H9 (cell line): ENCODE data around the gene LRP1B. TPM values are rescaled to one million over a fixed set of nuclear protein-coding genes. Genes with fewer than 3 reads are reported as not detected.

Experiments used
- DNase-seq: peaks from one replicate; pipeline ENCODE4 v3.0.0-alpha.2; 2017
- H2AFZ ChIP-seq: one replicate; pipeline ENCODE4 v1.6.1; 2013; ENCODE audit warnings: mild to moderate bottlenecking, low read length, control low read depth, moderate library complexity
- H2AK5ac ChIP-seq: 2 replicates; pipeline ENCODE4 v1.6.1; 2013; ENCODE audit warnings: low read length, control low read depth, mixed read lengths; ENCODE audit not compliant: insufficient read length
- H2BK120ac ChIP-seq: one replicate; pipeline ENCODE4 v1.6.1; 2013; ENCODE audit warnings: low read depth, mild to moderate bottlenecking, low read length, control low read depth, inconsistent platforms; ENCODE audit not compliant: poor library complexity, severe bottlenecking
- H2BK12ac ChIP-seq: 2 replicates; pipeline ENCODE4 v1.6.1; 2013; ENCODE audit warnings: low read length, control low read depth, mixed read lengths, low read depth; ENCODE audit not compliant: insufficient read length
- H2BK15ac ChIP-seq: 2 replicates; pipeline ENCODE4 v1.6.1; 2013; ENCODE audit warnings: low read depth, low read length, control low read depth
- H2BK20ac ChIP-seq: one replicate; pipeline ENCODE4 v1.6.1; 2013; ENCODE audit warnings: low read depth, mild to moderate bottlenecking, low read length, control low read depth, inconsistent platforms; ENCODE audit not compliant: poor library complexity, severe bottlenecking
- H2BK5ac ChIP-seq: 2 replicates; pipeline ENCODE4 v1.6.1; 2013; ENCODE audit warnings: low read length, control low read depth, mixed read lengths; ENCODE audit not compliant: insufficient read length
- H3K14ac ChIP-seq: 2 replicates; pipeline ENCODE4 v1.6.1; 2013; ENCODE audit warnings: low read length, control low read depth; ENCODE audit not compliant: insufficient read depth
- H3K18ac ChIP-seq: 2 replicates; pipeline ENCODE4 v1.6.1; 2013; ENCODE audit warnings: low read depth, mild to moderate bottlenecking, mixed read lengths, low read length, control low read depth; ENCODE audit not compliant: insufficient read length
- H3K23ac ChIP-seq: 2 replicates; pipeline ENCODE4 v1.6.1; 2013; ENCODE audit warnings: low read length, control low read depth, mixed read lengths, low read depth; ENCODE audit not compliant: insufficient read length
- H3K23me2 ChIP-seq: 2 replicates; pipeline ENCODE4 v1.6.1; 2013; ENCODE audit warnings: low read depth, mild to moderate bottlenecking, mixed read lengths, low read length, control low read depth; ENCODE audit not compliant: insufficient read length, poor library complexity, severe bottlenecking
- H3K27ac ChIP-seq: 2 replicates; pipeline ENCODE4 v1.5.1; 2013; ENCODE audit warnings: low read length, control low read depth, mixed read lengths, low read depth; ENCODE audit not compliant: insufficient read length
- H3K27me3 ChIP-seq: 2 replicates; pipeline ENCODE4 v1.6.1; 2013; ENCODE audit warnings: low read length, control low read depth, inconsistent platforms; ENCODE audit not compliant: insufficient read depth
- H3K4ac ChIP-seq: 2 replicates; pipeline ENCODE4 v1.6.1; 2013; ENCODE audit warnings: low read depth, mild to moderate bottlenecking, control low read depth, inconsistent platforms, low read length, moderate library complexity
- H3K4me1 ChIP-seq: 2 replicates; pipeline ENCODE4 v1.6.1; 2013; ENCODE audit warnings: low read length, control low read depth, inconsistent platforms; ENCODE audit not compliant: insufficient read depth
- H3K4me2 ChIP-seq: 2 replicates; pipeline ENCODE4 v1.6.1; 2013; ENCODE audit warnings: low read length, control low read depth, mixed read lengths; ENCODE audit not compliant: insufficient read length, insufficient read depth
- H3K56ac ChIP-seq: 2 replicates; pipeline ENCODE4 v1.6.1; 2013; ENCODE audit warnings: low read depth, mild to moderate bottlenecking, mixed read lengths, low read length, control low read depth; ENCODE audit not compliant: insufficient read length
- H3K79me1 ChIP-seq: 2 replicates; pipeline ENCODE4 v1.6.1; 2013; ENCODE audit warnings: low read depth, mild to moderate bottlenecking, moderate library complexity, low read length, control low read depth, inconsistent platforms; ENCODE audit not compliant: insufficient read depth, poor library complexity, severe bottlenecking
- H3K79me2 ChIP-seq: 2 replicates; pipeline ENCODE4 v1.6.1; 2013; ENCODE audit warnings: low read length, control low read depth, inconsistent platforms; ENCODE audit not compliant: insufficient read depth
- H3K9ac ChIP-seq: 2 replicates; pipeline ENCODE4 v1.6.1; 2013; ENCODE audit warnings: low read length, control low read depth, mixed read lengths; ENCODE audit not compliant: insufficient read length; ENCODE audit errors: extremely low read depth
- H3K9me3 ChIP-seq: one replicate; pipeline ENCODE4 v1.6.1; 2013; ENCODE audit warnings: low read depth, low read length, inconsistent platforms; ENCODE audit not compliant: control insufficient read depth
- H3T11ph ChIP-seq: one replicate; pipeline ENCODE4 v1.6.1; 2013; ENCODE audit warnings: mild to moderate bottlenecking, low read length, control low read depth, inconsistent platforms
- H4K20me1 ChIP-seq: one replicate; pipeline ENCODE4 v1.6.1; 2013; ENCODE audit not compliant: control insufficient read depth, insufficient read length, insufficient read depth
- H4K5ac ChIP-seq: 2 replicates; pipeline ENCODE4 v1.6.1; 2013; ENCODE audit warnings: low read depth, mild to moderate bottlenecking, mixed read lengths, low read length, control low read depth; ENCODE audit not compliant: insufficient read length
- H4K8ac ChIP-seq: replicated peaks from 2 replicates; pipeline ENCODE4 v1.6.1; 2013; ENCODE audit warnings: low read length, control low read depth, mixed read lengths, low read depth; ENCODE audit not compliant: insufficient read length
- H4K91ac ChIP-seq: 2 replicates; pipeline ENCODE4 v1.6.1; 2013; ENCODE audit warnings: low read depth, mild to moderate bottlenecking, moderate library complexity, mixed read lengths, low read length, control low read depth; ENCODE audit not compliant: insufficient read length
- H3K27ac Mint-ChIP-seq, 3 experiments: 2 replicates in 2 of 3; 3 replicates in 1 of 3; pipeline ENCODE4 v1.8.0; 2020 to 2021; ENCODE audit warnings: mixed read lengths in 3 of 3, mild to moderate bottlenecking in 1 of 3, moderate library complexity in 1 of 3
- H3K27me3 Mint-ChIP-seq: 2 replicates; pipeline ENCODE4 v1.8.0; 2021; ENCODE audit warnings: low read depth, mild to moderate bottlenecking, moderate library complexity, mixed read lengths
- H3K36me3 Mint-ChIP-seq, 3 experiments: 2 replicates in 2 of 3; 3 replicates in 1 of 3; pipeline ENCODE4 v1.8.0; 2020 to 2021; ENCODE audit warnings: low read depth in 3 of 3, mixed read lengths in 3 of 3; ENCODE audit not compliant: insufficient read depth in 1 of 3
- H3K4me1 Mint-ChIP-seq, 2 experiments: 2 replicates each; pipeline ENCODE4 v1.8.0; 2020; ENCODE audit warnings: mixed read lengths in 2 of 2
- H3K4me3 Mint-ChIP-seq, 2 experiments: 2 replicates in 1 of 2; 3 replicates in 1 of 2; pipeline ENCODE4 v1.8.0; 2020 to 2021; ENCODE audit warnings: mild to moderate bottlenecking in 2 of 2, mixed read lengths in 2 of 2, moderate library complexity in 1 of 2
- H3K9me3 Mint-ChIP-seq, 2 experiments: 2 replicates in 1 of 2; 3 replicates in 1 of 2; pipeline ENCODE4 v1.8.0; 2020; ENCODE audit warnings: mild to moderate bottlenecking in 2 of 2, mixed read lengths in 2 of 2, moderate library complexity in 1 of 2
- WGBS: extraction: QIAGEN DNeasy Blood & Tissue Kit; methylation state at CpG from one replicate; pipeline ENCODE4 v1.1.7; 2013; ENCODE audit warnings: missing lambda C conversion rate, low lambda C conversion rate, mixed read lengths; ENCODE audit not compliant: insufficient read length; ENCODE audit errors: extremely low coverage; 5-methylcytosine and 5-hydroxymethylcytosine counted together
- total RNA-seq: library from RNA; stranded (reverse); gene quantifications from 2 replicates; pipeline ENCODE4 v1.2.1, GENCODE V29; 2021
- TF ChIP-seq, protein P1 (sequence below): fragments of 200-600 bp; sonication (generic); conservative IDR thresholded peaks from 3 replicates; pipeline ENCODE4 v1.8.0; 2021; ENCODE audit warnings: antibody characterized with exemption, mild to moderate bottlenecking

LRP1B gene
- total RNA-seq, 1 experiment from 2014 or later = not detected

DNA sequence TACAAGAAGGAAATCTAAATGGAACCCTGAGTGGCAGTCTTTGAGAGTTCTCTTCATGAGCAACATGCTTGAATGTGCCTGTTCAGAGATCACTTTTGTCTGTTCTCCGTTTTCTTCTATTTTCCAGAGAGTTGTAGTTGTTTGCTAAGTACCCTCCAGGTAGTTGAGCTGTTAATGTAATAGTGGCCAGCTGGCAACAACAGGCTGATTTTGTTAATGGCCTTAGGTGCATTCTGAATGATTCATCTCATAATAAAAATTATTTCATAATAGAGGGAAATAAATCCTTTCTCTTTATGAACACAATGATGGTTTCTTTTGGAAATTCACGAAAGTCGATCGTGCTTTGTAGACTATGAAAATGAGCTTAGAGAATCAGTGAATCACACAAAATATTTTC lies 136.8 kb downstream of the LRP1B start:
- no peak overlapping the region for H4K8ac ChIP-seq
- no peak overlapping the region for H2BK5ac ChIP-seq
- no peaks in the 10 kb centered on the region for H3K27me3 ChIP-seq
- H3K4ac ChIP-seq = no peak overlapping the region
- H2AFZ ChIP-seq = no peak overlapping the region
- no peak overlapping the region for H2BK20ac ChIP-seq
- no peaks in the 10 kb centered on the region for H3K4me1 Mint-ChIP-seq
- H3K23ac ChIP-seq = no peak overlapping the region
- no peaks in the 10 kb centered on the region for H3K23me2 ChIP-seq
- H3K79me2 ChIP-seq = no peaks in the 10 kb centered on the region
- no peak overlapping the region for H3K14ac ChIP-seq
- H4K5ac ChIP-seq = no peak overlapping the region
- H3K4me3 Mint-ChIP-seq = no peak overlapping the region
- no peak overlapping the region for H3K56ac ChIP-seq
- no CpG with 5 or more reads among the region's 4 CpGs for WGBS
- no peak overlapping the region for H2BK15ac ChIP-seq
- no peak overlapping the region for H3K9ac ChIP-seq
- no peak overlapping the region for H3T11ph ChIP-seq
- H3K27ac Mint-ChIP-seq = no peak overlapping the region
- no peaks in the 10 kb centered on the region for H4K20me1 ChIP-seq
- no peak overlapping the region for H2BK12ac ChIP-seq
- H3K36me3 Mint-ChIP-seq = no peaks in the 10 kb centered on the region
- no peak overlapping the region for H2AK5ac ChIP-seq
- H3K27ac ChIP-seq = no peak overlapping the region
- H4K91ac ChIP-seq = no peak overlapping the region
- H3K4me2 ChIP-seq = no peak overlapping the region
- no peak for DNase-seq
- H3K9me3 Mint-ChIP-seq = no peaks in the 10 kb centered on the region
- no peaks in the 10 kb centered on the region for H3K27me3 Mint-ChIP-seq
- no peak overlapping the region for H2BK120ac ChIP-seq
- H3K18ac ChIP-seq = no peak overlapping the region
- TF ChIP-seq, protein P1, sequence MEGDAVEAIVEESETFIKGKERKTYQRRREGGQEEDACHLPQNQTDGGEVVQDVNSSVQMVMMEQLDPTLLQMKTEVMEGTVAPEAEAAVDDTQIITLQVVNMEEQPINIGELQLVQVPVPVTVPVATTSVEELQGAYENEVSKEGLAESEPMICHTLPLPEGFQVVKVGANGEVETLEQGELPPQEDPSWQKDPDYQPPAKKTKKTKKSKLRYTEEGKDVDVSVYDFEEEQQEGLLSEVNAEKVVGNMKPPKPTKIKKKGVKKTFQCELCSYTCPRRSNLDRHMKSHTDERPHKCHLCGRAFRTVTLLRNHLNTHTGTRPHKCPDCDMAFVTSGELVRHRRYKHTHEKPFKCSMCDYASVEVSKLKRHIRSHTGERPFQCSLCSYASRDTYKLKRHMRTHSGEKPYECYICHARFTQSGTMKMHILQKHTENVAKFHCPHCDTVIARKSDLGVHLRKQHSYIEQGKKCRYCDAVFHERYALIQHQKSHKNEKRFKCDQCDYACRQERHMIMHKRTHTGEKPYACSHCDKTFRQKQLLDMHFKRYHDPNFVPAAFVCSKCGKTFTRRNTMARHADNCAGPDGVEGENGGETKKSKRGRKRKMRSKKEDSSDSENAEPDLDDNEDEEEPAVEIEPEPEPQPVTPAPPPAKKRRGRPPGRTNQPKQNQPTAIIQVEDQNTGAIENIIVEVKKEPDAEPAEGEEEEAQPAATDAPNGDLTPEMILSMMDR = no peak
- H3K9me3 ChIP-seq = no peaks in the 10 kb centered on the region
- H3K4me1 ChIP-seq = no peaks in the 10 kb centered on the region
- H3K79me1 ChIP-seq = no peaks in the 10 kb centered on the region
